Small intestine (tissue), 7 donors: ENCODE results near the gene BABAM1. TPM values are rescaled to one million over a fixed set of nuclear protein-coding genes. Genes with fewer than 3 reads are reported as not detected.

Experiments used
- DNase-seq, 2 donors: peaks; one replicate each; pipeline versions ENCODE4 v3.0.0 to v3.0.0-alpha.2; 2013
- FAIRE-seq: peaks from 2 replicates; lab custom pipeline; 2012; peaks lifted over from hg19 to GRCh38; lab: Jason Lieb, UNC
- H3K27ac ChIP-seq, 3 donors: one replicate each; pipeline ENCODE4 v1.5.1; 2013; ENCODE audit warnings: low read length in 2 of 3, mild to moderate bottlenecking in 2 of 3, control low read depth in 1 of 3, inconsistent platforms in 1 of 3, low read depth in 1 of 3, moderate library complexity in 1 of 3
- H3K27me3 ChIP-seq, 3 donors: one replicate each; pipeline ENCODE4 v1.6.1; 2013; ENCODE audit warnings: low read length in 3 of 3, inconsistent platforms in 1 of 3; ENCODE audit not compliant: control insufficient read depth in 3 of 3, insufficient read depth in 3 of 3
- H3K36me3 ChIP-seq, 3 donors: one replicate each; pipeline ENCODE4 v1.6.1; 2013; ENCODE audit warnings: low read length in 3 of 3, inconsistent platforms in 1 of 3, low read depth in 1 of 3, mild to moderate bottlenecking in 1 of 3, moderate library complexity in 1 of 3; ENCODE audit not compliant: control insufficient read depth in 3 of 3, insufficient read depth in 2 of 3
- H3K4me1 ChIP-seq, 3 donors: one replicate each; pipeline ENCODE4 v1.6.1; 2013; ENCODE audit warnings: low read length in 2 of 3, inconsistent platforms in 1 of 3, low read depth in 1 of 3, mild to moderate bottlenecking in 1 of 3, moderate library complexity in 1 of 3; ENCODE audit not compliant: control insufficient read depth in 3 of 3, insufficient read depth in 2 of 3
- H3K4me3 ChIP-seq, 3 donors: one replicate each; pipeline ENCODE4 v1.5.1; 2013; ENCODE audit warnings: low read length in 3 of 3, control low read depth in 1 of 3, inconsistent platforms in 1 of 3, low read depth in 1 of 3, mild to moderate bottlenecking in 1 of 3, moderate library complexity in 1 of 3
- H3K9me3 ChIP-seq, 2 donors: one replicate each; pipeline ENCODE4 v1.6.1; 2013; ENCODE audit warnings: low read depth in 1 of 2, low read length in 1 of 2; ENCODE audit not compliant: control insufficient read depth in 2 of 2, insufficient read depth in 1 of 2
- WGBS, 3 donors: extraction: QIAGEN DNeasy Blood & Tissue Kit; methylation state at CpG; one replicate each; pipeline ENCODE4 v1.1.7; 2013; 5-methylcytosine and 5-hydroxymethylcytosine counted together
- polyA plus RNA-seq, 4 donors: library from polyadenylated mRNA; stranded (reverse) in 3 of 4; unstranded in 1 of 4; fragments of 200-250 nt in 3 of 4; fragments of 120-200 nt in 1 of 4; gene quantifications; one replicate each; pipeline versions ENCODE4 v1.2.1 to v1.2.3, GENCODE V29; 2013
- donor health status: healthy with polysubstance abuse.
- donor health status: control.
- donor health status: control.
- donor health status: Bipolar disorder and iron deficiency.
- donor health status: healthy.

Gene BABAM1
- polyA plus RNA-seq, 4 donors: 68.9 to 82.7 (median 75.3) TPM

GRCh38 chr19:17229890-17230289 is 37.4 kb upstream of the BABAM1 start:
- Histone ChIP-seq H3K27ac (no peak overlapping the region), H3K36me3 (peaks cover 0 to 73% (median 8%) of the 10 kb centered on the region in 3 donors), H3K9me3 (no peaks in the 10 kb centered on the region), H3K27me3 (no peaks in the 10 kb centered on the region), H3K4me1 (peaks cover 1 to 21% (median 3%) of the 10 kb centered on the region in 3 donors), H3K4me3 (no peak overlapping the region)
- WGBS, 3 donors: 93 to 95% (median 93%) methylated on average over 3 of the region's 3 CpGs
- FAIRE-seq: no peak
- DNase-seq: no peak

DNA sequence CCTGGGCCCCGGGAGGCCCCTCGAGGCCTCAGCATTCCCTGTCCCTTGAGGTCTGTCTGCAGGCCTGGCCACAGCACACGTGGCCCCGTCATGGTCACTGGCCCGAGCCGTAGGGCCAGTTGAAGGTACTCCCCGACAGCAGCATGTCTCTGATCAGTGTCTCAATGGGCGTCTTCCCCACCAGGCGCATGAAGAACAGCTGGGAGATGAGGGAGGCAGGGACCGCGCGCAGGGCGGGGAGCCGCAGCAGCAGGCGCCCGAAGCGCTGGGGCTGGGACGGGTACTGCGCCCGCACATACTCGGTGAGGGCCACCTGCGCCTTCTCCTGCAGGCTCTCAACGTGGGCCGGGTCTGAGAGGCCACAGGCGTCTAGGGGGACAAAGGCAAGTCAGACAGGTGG is 35.0 kb upstream of the BABAM1 start:
- H3K27me3 ChIP-seq: no peaks in the 10 kb centered on the region
- peaks cover 0 to 89% (median 8%) of the 10 kb centered on the region in 3 donors for H3K36me3 ChIP-seq
- WGBS, 3 donors: 92 to 94% (median 92%) methylated on average over 25 of the region's 25 CpGs
- H3K27ac ChIP-seq: no peak overlapping the region
- FAIRE-seq (no peak), DNase-seq (no peak)
- no peak overlapping the region for H3K4me3 ChIP-seq
- H3K9me3 ChIP-seq: no peaks in the 10 kb centered on the region
- H3K4me1 ChIP-seq: peaks cover 8 to 27% (median 10%) of the 10 kb centered on the region in 3 donors

DNA sequence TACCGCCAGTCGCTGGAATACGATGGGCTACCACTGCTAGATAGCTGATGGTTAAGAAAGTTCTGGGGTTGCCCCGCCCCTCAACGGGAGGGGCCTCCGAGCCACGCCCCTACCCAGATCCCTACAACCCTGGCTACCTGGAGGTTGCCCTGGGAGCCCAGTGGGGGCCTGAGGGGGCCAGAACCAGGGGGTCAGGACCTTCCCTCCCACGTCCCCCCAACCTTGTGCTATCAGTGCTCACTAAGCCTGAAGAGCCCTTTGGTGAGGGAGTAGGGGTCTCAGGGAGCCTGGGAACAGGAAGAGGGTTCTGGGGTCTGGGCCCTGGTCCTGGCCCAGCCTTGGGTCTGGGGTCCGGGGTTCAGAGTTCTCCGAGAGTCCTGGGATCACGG is 32.3 kb upstream of the BABAM1 start:
- no peaks in the 10 kb centered on the region for H3K9me3 ChIP-seq
- H3K27ac ChIP-seq: peak overlapping the region; percentile 6 to 47 (median 38)

DNA sequence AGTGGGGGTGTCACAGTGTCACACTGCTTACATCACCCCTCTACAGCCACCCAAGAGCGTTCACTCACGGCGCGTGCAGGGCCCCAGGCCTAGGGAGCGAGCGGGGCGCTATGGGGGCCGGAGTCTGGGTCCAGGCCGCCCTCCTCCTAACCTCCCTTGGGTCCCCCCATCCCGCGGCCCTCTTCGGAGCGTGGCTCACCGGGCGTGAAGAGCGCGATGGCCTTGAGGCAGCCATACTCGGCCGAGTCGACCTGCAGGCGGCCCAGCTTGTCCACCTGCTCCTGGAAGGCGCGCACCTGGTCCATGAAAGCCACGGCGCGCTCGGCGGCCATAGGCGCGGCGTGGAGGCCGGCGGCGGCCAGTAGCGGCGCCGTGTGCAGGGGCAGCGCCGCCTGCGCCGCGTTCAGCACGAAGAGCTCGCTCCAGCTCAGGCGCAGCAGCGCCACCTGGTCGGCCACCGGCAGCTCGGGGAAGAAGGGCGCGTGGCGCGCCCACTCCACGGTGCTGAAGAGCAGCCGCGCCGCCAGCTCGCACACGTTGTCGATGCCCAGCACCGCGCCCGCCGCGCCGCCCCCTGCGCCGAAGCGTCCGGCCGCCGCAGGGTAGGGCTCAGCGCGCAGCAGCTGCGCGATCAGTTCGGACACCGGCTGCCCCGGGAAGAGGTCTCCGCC is 31.8 kb upstream of the BABAM1 start:
- H3K27me3 ChIP-seq: no peaks in the 10 kb centered on the region
- DNase-seq: peak; percentile 58 to 89
- 6 to 8% (median 7%) methylated on average over 59 to 80 of the region's 80 CpGs for WGBS, 3 donors
- FAIRE-seq: no peak
- H3K4me1 ChIP-seq: peaks cover 11 to 35% (median 13%) of the 10 kb centered on the region in 3 donors
- no peaks in the 10 kb centered on the region for H3K9me3 ChIP-seq
- peak overlapping the region; percentile 6 to 47 (median 38) for H3K27ac ChIP-seq
- peaks cover 0 to 86% (median 17%) of the 10 kb centered on the region in 3 donors for H3K36me3 ChIP-seq
- peak overlapping the region; percentile 21 to 45 (median 43) for H3K4me3 ChIP-seq

More for the DNA sequence above, 32.3 kb upstream of the BABAM1 start:
- H3K27me3 ChIP-seq: no peaks in the 10 kb centered on the region
- FAIRE-seq (no peak), DNase-seq (peak; percentile 64 to 77)
- H3K4me3 ChIP-seq: peak overlapping the region in 2 of 3 donors; percentile 21 to 45
- WGBS, 3 donors: 18 to 28% (median 23%) methylated on average over 11 of the region's 11 CpGs
- peaks cover 0 to 86% (median 14%) of the 10 kb centered on the region in 3 donors for H3K36me3 ChIP-seq
- peaks cover 8 to 30% (median 10%) of the 10 kb centered on the region in 3 donors for H3K4me1 ChIP-seq

GRCh38 chr19:17235971-17236777 is 31.1 kb upstream of the BABAM1 start:
- peaks cover 0 to 86% (median 17%) of the 10 kb centered on the region in 3 donors for H3K36me3 ChIP-seq

DNA sequence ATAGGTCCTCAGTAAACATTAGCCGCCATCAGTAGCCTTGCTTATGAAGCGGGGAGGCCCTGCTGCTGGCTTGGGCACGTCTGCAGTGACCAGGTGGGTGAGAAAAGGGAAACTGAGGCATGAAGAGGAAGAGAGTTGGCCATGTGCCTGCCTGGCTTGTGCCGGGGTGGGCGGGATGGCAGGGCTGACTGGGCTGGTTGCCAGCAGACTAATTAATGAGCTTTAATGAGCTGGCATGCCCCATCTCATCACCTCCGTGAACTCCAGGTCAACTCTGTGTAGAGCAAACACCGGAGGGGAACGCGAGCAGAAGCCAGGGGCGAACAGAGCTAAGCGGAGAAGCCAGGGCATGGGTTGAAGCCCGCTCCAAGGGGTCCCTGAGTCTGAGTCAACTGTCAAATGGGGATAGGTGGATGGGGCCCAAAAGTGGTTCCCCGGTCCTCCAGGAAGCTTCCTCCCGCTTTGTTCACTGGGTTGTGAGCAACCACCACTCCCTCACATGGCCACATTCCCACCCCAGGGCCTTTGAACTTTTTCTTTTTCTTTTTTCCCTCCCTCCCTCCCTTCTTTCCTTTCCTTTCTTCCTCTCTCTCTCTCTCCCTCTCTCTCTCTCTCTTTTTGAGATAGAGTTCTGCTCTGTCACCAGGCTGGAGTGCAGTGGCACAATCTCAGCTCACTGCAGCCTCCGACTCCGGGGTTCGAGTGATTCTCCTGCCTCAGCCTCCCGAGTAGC is 30.3 kb upstream of the BABAM1 start:
- Histone ChIP-seq H3K36me3 (peaks cover 0 to 83% (median 17%) of the 10 kb centered on the region in 3 donors), H3K9me3 (no peaks in the 10 kb centered on the region), H3K27me3 (no peaks in the 10 kb centered on the region), H3K4me3 (no peak overlapping the region), H3K27ac (peak overlapping the region in 2 of 3 donors; percentile 61 to 63), H3K4me1 (peaks cover 11 to 46% (median 13%) of the 10 kb centered on the region in 3 donors)
- DNase-seq (peak in 1 of 2 donors; percentile 35), FAIRE-seq (no peak)
- WGBS, 3 donors: 63 to 80% (median 74%) methylated on average over 18 of the region's 18 CpGs

More at GRCh38 chr19:17235971-17236777, 31.1 kb upstream of the BABAM1 start:
- H3K27ac ChIP-seq: peak overlapping the region; percentile 30 to 63 (median 38)
- no peaks in the 10 kb centered on the region for H3K9me3 ChIP-seq
- H3K4me3 ChIP-seq: peak overlapping the region in 2 of 3 donors; percentile 43 to 45
- no peaks in the 10 kb centered on the region for H3K27me3 ChIP-seq
- DNase-seq (peak in 1 of 2 donors; percentile 51), FAIRE-seq (no peak)
- H3K4me1 ChIP-seq: peaks cover 11 to 42% (median 13%) of the 10 kb centered on the region in 3 donors
- 8 to 13% (median 8%) methylated on average over 6 to 23 of the region's 27 CpGs for WGBS, 3 donors

DNA sequence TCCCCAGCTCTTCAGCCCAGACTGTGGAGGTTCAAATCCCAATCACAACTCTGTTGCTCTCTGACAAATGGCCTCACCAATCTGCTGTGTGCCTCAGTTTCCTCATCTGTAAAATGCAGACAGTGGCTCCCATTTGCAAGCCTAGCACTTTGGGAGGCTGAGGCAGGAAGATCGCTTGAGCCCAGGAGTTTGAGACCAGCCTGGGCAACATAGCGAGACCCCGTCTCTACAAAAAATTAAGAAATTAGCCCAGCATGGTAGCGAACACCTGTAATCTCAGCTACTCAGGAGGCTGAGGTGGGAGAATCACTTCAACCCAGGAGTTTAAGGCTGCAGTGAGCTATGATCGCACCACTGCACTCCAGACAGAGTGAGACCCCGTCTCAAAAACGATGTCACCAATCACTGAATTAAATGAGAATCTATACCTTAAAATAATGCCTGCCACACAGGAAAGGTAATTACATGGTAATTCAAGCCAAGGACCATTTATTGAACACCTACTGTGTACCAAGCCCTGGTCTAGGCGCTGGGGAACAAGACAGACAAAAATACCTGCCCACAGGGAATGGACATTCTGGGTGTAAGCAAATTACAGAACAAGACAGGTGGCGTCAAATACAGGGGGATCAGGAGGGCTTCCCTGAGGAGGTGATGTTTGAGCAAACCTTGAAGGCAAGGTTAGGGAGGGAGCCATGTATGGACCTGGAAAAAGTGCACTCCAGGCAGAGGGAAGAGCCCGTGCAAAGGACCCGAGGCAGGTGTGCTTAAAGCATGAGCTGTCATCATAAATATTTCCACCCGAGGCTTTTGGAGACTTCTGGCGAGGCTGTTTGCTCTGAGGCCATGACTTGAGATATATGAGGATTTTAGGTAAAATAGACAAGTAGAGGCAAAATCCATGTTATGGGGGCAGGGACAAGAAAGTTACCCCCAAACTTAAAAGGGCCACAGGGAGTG is 29.2 kb upstream of the BABAM1 start:
- Histone ChIP-seq H3K4me3 (no peak overlapping the region), H3K27me3 (no peaks in the 10 kb centered on the region), H3K4me1 (peaks cover 11 to 53% (median 13%) of the 10 kb centered on the region in 3 donors), H3K9me3 (no peaks in the 10 kb centered on the region), H3K27ac (no peak overlapping the region), H3K36me3 (peaks cover 0 to 74% (median 12%) of the 10 kb centered on the region in 3 donors)
- whole genome bisulfite sequencing, 3 donors: 90 to 93% (median 92%) methylated on average over 13 of the region's 13 CpGs
- FAIRE-seq (no peak), DNase-seq (no peak)
